Activated T-helper 1 cell treated with anti-CD3 and anti-CD28 coated beads, Interleukin-12 subunit alpha, Interleukin-12 subunit beta, Interleukin-2, Interleukin-4 antibody, amounts not matched to agents 30 ng/mL and 10 ng/mL and 1 ng/mL, durations not matched to agents 14 hours and 24 hours and 36 hours (primary cell): ENCODE results near the gene HORMAD2. TPM values are rescaled to one million over a fixed set of nuclear protein-coding genes. Genes with fewer than 3 reads are reported as not detected.
"Not testable (repeated sequence)": the region's sequence is repeated elsewhere in the genome, so short reads cannot be mapped to it uniquely, and the experiment has no call there.

Experiments
- DNase-seq: peaks from one replicate; pipeline ENCODE4 v3.0.0; 2021; ENCODE audit warnings: low spot score
- H3K27ac Mint-ChIP-seq: one replicate; pipeline ENCODE4 v1.8.0; 2021; ENCODE audit warnings: mild to moderate bottlenecking, mixed read lengths
- H3K27me3 Mint-ChIP-seq: one replicate; pipeline ENCODE4 v1.8.0; 2022; ENCODE audit warnings: mild to moderate bottlenecking, moderate library complexity, mixed read lengths; ENCODE audit not compliant: insufficient read depth
- H3K36me3 Mint-ChIP-seq: one replicate; pipeline ENCODE4 v1.8.0; 2021; ENCODE audit warnings: low read depth, mixed read lengths
- H3K4me1 Mint-ChIP-seq: one replicate; pipeline ENCODE4 v1.8.0; 2021; ENCODE audit warnings: low read depth, mixed read lengths
- H3K4me3 Mint-ChIP-seq: one replicate; pipeline ENCODE4 v1.8.0; 2021; ENCODE audit warnings: mild to moderate bottlenecking, moderate library complexity, mixed read lengths
- H3K9me3 Mint-ChIP-seq: one replicate; pipeline ENCODE4 v1.8.0; 2021; ENCODE audit warnings: mixed read lengths
- intact Hi-C: fragments of 100-400 bp; cut with micrococcal nuclease; formaldehyde crosslinking; loops from one replicate; pipeline ENCODE4 v1.15.1; 2024
- total RNA-seq: library from RNA; stranded (reverse); gene quantifications from 2 replicates; pipeline ENCODE4 v1.2.3, GENCODE V29; 2022

HORMAD2 gene
- total RNA-seq, 1 donor from 2014 or later: 0.21 TPM

DNA sequence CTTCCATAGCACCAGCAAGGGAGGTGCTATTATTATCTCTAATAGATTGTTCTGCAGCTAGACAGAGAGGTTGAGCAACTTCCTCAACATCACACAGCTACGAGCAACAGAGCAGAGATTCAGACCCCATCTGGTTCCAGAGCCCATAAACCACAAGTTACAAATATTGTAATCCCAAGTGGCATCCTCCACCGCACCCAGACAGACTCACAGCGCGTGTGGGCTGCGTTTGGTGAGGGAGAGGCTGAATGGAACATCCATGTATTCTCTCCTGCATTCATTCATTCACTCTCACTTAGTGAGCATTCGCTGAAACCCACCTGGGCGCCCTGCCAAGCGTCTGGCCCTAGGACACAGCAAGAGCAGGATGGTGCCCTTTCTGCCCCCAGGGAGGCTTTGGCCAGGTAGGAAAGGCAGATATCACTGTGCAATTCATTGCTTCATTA, 132.8 kb downstream of the HORMAD2 start:
- intact Hi-C loops: loop anchor here (1.0 to 2.0 kb wide), 3 partner anchors 16 to 34 kb away; no protein-coding TSS in a partner anchor
- Mint-ChIP-seq H3K27me3 (no peaks in the 10 kb centered on the region), H3K4me3 (peak overlapping the region; percentile 4), H3K36me3 (no peaks in the 10 kb centered on the region), H3K27ac (peak overlapping the region; percentile 81), H3K4me1 (peaks cover 54% of the 10 kb centered on the region), H3K9me3 (no peaks in the 10 kb centered on the region)
- no peak for DNase-seq

DNA sequence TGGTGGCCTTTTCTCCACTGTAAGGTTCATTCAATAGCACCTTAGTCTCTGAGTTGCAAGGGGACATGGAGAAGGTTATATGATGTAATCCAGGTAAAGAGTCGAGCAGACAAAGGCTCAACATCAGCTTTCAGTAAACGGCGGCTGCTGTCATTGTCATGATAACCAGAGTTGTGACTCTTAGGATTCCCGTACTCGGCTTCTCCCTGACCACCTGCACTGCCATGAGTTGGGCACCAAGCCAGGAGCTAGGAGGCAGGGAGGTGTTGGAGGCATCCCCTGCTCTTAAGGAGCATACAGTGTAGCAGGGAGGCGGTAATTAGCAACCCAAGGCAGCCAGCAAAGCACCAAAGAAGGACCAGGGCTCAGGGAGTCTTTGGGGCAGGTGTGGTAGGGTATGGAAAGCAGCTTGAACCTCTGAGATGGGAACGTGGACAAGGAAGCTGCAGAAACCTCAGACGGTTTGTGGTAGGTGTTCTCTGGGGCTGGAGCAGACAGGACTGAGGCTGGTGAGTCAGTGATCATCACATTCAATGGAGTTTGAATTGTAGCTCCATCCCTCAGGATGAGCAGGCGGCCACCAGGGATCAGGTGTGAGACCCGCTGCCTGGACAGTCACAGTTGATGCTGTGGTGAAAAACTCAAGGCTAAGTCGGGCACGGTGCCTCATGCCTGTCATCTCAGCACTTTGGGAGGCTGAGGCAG, 134.6 kb downstream of the HORMAD2 start:
- no peak overlapping the region for H3K4me3 Mint-ChIP-seq
- peaks cover 53% of the 10 kb centered on the region for H3K4me1 Mint-ChIP-seq
- H3K9me3 Mint-ChIP-seq: no peaks in the 10 kb centered on the region
- no peaks in the 10 kb centered on the region for H3K27me3 Mint-ChIP-seq
- intact Hi-C loops: no loop called here
- H3K36me3 Mint-ChIP-seq: no peaks in the 10 kb centered on the region
- DNase-seq: no peak
- peak overlapping the region; percentile 44 for H3K27ac Mint-ChIP-seq

DNA sequence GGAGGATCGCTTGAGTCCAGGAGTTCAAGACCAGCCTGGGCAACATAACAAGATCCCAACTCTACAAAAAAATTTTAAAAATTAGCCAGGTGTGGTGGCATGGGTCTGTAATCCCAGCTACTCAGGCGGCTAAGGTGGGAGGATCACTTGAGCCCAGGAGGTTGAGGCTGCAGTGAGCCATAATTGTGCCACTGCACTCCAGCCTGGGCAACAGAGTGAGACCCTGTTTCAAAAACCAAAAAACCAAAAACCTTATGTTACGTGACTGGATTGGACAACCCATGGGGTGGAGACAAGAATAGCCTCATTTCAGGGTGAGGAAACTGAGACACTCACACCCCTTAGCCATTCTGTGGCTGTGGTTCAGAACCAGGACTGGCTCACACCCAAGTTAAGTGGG, 136.0 kb downstream of the HORMAD2 start:
- H3K27me3 Mint-ChIP-seq, H3K4me3 Mint-ChIP-seq, H3K27ac Mint-ChIP-seq, H3K36me3 Mint-ChIP-seq, intact Hi-C loops, H3K9me3 Mint-ChIP-seq, DNase-seq: not testable (repeated sequence)
- H3K4me1 Mint-ChIP-seq: peaks cover 67% of the 10 kb centered on the region

DNA sequence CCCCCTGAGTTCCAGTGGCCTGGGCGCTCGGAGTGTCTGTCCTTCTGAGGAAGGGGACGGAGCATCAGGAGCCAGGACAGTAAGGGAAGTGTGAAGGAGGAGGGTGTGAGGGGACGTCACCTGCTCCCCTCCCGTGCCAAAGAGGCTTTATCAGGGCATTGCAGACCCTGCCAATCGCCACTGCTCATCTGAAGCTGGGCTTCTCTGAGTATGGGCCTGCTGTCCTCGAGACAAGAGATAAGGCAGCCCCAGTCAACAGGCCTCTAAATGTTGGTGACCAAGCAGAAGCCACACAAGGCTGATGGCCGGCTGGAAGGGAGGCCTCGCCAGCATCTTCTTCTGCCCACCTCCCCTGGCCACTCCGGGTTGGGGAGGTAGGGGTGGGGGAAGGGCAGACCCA, 136.4 kb downstream of the HORMAD2 start:
- peaks cover 68% of the 10 kb centered on the region for H3K4me1 Mint-ChIP-seq

DNA sequence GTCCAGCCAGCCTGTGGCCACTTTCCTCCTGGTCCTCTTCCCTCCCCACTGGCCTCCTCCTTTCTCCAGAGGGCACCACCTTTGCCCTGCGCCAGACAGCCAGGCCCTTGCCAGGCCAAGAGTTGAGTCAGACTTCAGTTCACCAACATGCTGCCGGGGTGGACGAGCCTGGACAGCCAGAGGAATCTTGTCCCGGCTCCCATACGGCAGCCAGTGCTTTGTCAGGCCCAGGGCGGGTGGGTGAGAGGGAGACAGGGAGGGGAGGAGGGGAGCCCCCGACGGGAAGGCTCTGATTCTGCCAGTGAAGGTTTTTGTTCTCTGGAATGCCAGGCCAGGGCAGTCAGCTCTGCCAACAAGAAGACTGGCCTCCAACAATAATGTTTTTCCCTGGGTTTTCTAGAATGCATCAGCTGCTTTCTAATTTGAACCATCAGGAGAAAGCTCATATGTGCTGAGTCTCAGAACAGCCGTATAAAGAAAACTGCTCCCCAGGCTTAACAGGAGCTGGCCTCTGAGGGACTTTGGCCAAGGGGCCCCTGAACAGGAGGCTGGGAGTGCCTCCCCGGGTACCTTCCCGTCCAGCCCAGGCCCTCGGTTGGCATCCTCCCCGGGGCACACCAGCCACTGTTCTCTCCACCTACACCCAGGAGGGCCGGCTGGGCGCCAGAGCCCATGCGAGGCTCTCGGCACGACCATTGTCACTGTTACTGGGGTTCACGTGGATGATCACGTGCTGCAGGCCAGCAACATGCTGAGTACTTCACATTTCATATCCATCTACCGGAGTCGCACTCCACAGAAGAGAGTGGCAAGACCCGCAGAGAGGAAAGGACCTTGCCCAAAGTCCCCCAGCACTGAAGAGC, 137.7 kb downstream of the HORMAD2 start:
- Mint-ChIP-seq H3K27me3 (no peaks in the 10 kb centered on the region), H3K36me3 (no peaks in the 10 kb centered on the region), H3K4me3 (no peak overlapping the region), H3K4me1 (peaks cover 73% of the 10 kb centered on the region), H3K9me3 (no peaks in the 10 kb centered on the region), H3K27ac (peak overlapping the region; percentile 52)
- no peak for DNase-seq
- intact Hi-C loops: no loop called here

More for the DNA sequence above, 136.4 kb downstream of the HORMAD2 start:
- H3K27ac Mint-ChIP-seq: peak overlapping the region; percentile 29
- intact Hi-C loops: no loop called here
- no peaks in the 10 kb centered on the region for H3K27me3 Mint-ChIP-seq
- H3K4me3 Mint-ChIP-seq: no peak overlapping the region
- no peak for DNase-seq
- no peaks in the 10 kb centered on the region for H3K36me3 Mint-ChIP-seq
- no peaks in the 10 kb centered on the region for H3K9me3 Mint-ChIP-seq

DNA sequence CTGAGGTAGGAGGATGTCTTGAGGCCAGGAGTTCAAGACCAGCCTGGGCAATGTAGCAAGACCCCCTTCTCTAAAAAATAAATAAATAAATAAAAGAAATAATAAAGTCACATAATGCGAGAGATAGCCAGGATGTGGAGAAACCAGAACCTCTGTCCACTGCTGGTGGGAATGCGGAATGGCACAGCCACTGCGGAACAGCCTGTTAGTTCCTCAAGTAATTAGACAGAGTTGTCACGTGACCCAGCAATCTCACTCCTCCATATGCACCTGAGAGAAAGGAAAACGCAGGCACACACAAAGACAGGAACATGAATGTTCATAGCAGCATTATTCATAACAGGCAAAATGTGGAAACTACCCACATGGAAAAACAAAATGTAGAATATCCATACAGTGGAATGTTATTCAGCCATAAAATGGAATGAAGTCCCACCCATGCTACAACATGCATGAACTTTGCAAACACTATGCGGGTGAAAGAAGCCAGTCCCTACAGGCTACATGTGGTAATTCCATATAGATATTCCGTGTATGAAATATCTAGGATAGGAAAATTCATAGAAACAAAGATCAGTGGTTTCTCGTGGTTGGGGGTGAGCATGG, 138.9 kb downstream of the HORMAD2 start:
- DNase-seq: no peak
- no peaks in the 10 kb centered on the region for H3K27me3 Mint-ChIP-seq
- intact Hi-C loops: no loop called here
- H3K9me3 Mint-ChIP-seq: no peaks in the 10 kb centered on the region
- H3K36me3 Mint-ChIP-seq: no peaks in the 10 kb centered on the region
- peaks cover 79% of the 10 kb centered on the region for H3K4me1 Mint-ChIP-seq
- peak overlapping the region; percentile 16 for H3K27ac Mint-ChIP-seq
- H3K4me3 Mint-ChIP-seq: no peak overlapping the region

DNA sequence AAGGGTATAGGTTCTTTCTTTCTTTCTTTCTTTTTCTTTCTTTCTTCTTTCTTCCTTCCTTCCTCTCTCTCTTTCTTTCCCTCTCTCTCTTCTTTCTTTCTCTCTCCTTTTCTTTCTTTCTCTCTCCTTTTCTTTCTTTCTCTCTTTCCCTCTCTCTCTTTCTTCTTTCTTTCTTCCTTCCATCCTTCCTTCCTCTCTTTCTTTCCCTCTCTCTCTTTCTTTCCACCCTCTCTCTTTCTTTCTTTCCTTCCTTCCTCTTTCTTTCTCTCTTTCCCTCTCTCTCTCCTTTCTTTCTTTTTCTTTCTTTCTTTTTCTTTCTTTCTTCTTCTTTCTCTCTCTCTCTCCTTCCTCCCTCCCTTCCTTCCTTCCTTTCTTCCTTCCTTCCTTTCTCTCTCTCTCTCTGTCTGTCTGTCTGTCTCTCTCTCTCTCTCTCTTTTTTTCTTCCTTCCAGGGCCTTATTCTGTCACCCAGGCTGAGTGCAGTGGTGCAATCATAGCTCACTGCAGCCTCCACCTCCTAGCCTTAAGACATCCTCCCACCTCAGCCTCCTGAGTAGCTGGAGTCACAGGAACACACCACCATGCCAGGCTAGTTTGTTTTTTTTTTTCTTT, 139.5 kb downstream of the HORMAD2 start:
- no peak overlapping the region for H3K4me3 Mint-ChIP-seq

DNA sequence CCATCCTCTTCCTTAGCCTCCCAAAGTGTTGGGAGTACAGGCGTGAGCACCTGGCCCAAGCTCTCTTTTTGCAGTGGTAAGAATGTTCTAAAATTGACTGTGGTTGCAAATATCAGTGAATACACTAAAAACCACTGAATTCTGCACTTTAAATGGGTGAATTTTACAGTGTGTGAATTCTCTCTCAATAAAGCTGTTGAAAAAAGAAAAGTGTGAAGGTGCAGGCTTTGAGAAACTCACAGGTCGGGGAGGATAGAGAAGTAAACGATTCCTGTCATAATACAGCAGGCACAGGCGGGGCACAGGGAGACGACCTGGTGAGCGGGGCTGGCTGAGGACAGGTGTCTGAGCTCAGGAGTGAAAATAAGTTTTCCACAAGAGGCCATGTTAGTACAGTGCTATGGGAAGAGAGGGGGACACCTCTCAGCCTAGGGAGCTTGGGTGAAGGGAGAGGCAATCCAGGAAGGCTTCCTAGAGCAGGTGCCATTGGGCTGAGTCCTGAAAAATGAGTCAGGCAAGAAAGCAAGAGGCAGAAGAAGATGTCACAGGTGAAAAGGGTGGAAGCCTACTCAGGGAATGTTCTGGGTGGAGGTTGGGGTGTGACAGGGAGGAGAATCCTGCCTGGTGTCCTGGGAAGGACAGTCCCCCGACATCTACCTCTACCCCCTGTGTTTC, 140.2 kb downstream of the HORMAD2 start:
- H3K9me3 Mint-ChIP-seq: no peaks in the 10 kb centered on the region
- intact Hi-C loops: loop anchor here (2.0 kb wide), 3 partner anchors 24 to 36 kb away; partner anchors contain the start of gene LIF
- peak overlapping the region; percentile 89 for H3K27ac Mint-ChIP-seq
- H3K27me3 Mint-ChIP-seq: no peaks in the 10 kb centered on the region
- no peaks in the 10 kb centered on the region for H3K36me3 Mint-ChIP-seq
- H3K4me3 Mint-ChIP-seq: peak overlapping the region; percentile 65
- H3K4me1 Mint-ChIP-seq: peaks cover 73% of the 10 kb centered on the region
- no peak for DNase-seq

More for the DNA sequence above, 139.5 kb downstream of the HORMAD2 start:
- intact Hi-C loops: loop anchor here (2.0 kb wide), 3 partner anchors 23 to 35 kb away; partner anchors contain the start of gene LIF
- peaks cover 75% of the 10 kb centered on the region for H3K4me1 Mint-ChIP-seq
- no peaks in the 10 kb centered on the region for H3K9me3 Mint-ChIP-seq
- no peaks in the 10 kb centered on the region for H3K27me3 Mint-ChIP-seq
- DNase-seq: no peak
- no peaks in the 10 kb centered on the region for H3K36me3 Mint-ChIP-seq
- peak overlapping the region; percentile 89 for H3K27ac Mint-ChIP-seq

DNA sequence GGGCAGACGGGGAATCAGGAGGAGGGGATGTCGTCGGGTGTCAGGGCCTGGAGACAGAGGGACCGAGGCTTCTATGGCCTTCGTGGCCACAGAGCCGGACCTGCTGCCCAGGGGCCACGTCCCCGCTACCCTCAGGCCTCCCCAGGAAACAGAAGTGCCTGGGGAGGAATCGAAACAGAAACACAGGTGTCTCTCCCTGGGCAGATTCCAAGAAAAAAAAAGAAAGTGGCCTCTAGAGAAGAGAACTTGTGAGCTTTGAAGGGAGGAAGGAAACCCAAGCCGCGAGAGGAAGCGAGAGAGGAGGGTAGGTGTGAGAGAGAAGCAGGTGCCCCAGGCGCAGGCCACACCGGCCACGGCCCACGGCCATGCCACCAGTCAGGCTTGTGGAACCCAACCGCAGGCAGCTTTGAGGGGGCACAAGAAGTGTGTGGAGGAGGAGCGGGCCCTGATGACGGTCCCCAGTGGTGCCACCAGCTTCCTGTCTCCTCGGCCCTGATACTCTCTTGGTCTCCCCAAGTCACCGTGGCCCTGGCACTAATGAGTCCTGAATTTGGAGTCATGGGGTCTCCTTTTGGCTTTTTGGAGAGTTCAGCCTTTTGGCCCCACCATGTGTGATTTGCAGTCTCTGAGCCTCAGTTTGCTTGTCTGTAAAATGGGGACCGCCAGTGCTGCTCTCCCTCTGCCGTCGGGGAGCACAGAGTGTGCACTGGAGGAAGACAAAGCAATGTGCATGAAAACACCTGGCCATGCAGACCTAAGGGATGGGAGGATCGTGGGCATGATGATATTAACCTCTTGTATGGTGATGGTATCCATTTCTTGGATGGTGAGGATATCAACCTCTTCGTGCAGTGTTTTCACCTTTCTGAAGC, 141.1 kb downstream of the HORMAD2 start:
- Mint-ChIP-seq H3K36me3 (no peaks in the 10 kb centered on the region), H3K4me1 (peaks cover 74% of the 10 kb centered on the region), H3K9me3 (no peaks in the 10 kb centered on the region), H3K27me3 (no peaks in the 10 kb centered on the region), H3K27ac (peak overlapping the region; percentile 89), H3K4me3 (peak overlapping the region; percentile 65)
- intact Hi-C loops: loop anchor here (2.0 kb wide), 3 partner anchors 25 to 37 kb away; partner anchors contain the start of gene LIF
- peak; percentile 61 for DNase-seq

DNA sequence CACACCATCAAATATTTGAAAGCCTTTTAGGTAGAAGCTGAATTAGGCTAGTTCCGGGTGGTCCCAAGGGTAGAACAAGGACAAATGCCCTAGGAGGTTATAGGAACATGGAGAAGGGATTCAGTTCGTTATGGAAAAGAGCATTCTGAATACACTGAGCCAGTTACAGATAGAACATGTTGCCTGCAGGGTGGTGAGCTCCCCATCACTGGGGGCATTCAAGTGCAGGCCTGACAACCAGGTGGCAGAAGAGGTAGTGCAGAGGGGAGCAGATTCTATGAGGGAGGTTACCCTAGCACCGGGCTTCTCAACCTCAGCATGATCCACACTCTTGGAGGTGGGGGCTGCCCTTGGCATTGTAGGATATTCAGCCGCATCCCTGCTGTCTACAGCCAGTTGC, 142.1 kb downstream of the HORMAD2 start:
- H3K4me3 Mint-ChIP-seq: no peak overlapping the region
- no peaks in the 10 kb centered on the region for H3K36me3 Mint-ChIP-seq
- H3K9me3 Mint-ChIP-seq: no peaks in the 10 kb centered on the region
- no peak for DNase-seq
- peak overlapping the region; percentile 20 for H3K27ac Mint-ChIP-seq
- no peaks in the 10 kb centered on the region for H3K27me3 Mint-ChIP-seq
- intact Hi-C loops: no loop called here
- peaks cover 75% of the 10 kb centered on the region for H3K4me1 Mint-ChIP-seq

DNA sequence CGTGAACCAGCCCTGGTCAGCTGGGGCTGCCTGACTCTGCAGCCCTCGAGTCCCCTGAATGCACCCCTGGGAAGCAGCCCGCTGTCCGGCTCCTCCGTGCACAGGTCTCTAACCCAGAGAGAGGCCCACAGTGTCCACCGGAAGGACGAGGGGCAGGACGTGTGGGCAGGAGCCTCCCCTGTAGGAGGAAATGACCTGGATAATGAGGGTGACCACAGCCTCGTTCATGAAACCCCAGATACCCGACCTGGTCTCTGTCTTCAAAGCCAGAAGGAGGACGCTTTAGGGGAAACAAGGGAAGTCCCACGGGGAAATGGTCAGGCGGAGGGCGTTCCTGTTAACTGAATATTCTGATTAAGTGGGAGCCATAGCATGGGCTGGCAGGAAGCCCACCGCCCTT, 143.0 kb downstream of the HORMAD2 start:
- DNase-seq: no peak
- Mint-ChIP-seq H3K27me3 (no peaks in the 10 kb centered on the region), H3K36me3 (no peaks in the 10 kb centered on the region), H3K27ac (no peak overlapping the region), H3K9me3 (no peaks in the 10 kb centered on the region), H3K4me1 (peaks cover 84% of the 10 kb centered on the region), H3K4me3 (peak overlapping the region; percentile 48)
- intact Hi-C loops: no loop called here
